ENCODE data around the gene COL24A1. TPM values are rescaled to one million over a fixed set of nuclear protein-coding genes. Genes with fewer than 3 reads are reported as not detected.

Gene COL24A1
- total and polyA plus RNA-seq, 3 donors from 2014 or later = 0.75 to 2.4 (median 1.8) TPM

GRCh38 chr1:86154571-86155050 lies 2.0 kb downstream of the COL24A1 start:
- DNase-seq = no peak
- WGBS, 2 donors = 52 to 63% methylated on average over 2 to 17 of the region's 20 CpGs
- TF ChIP-seq CTCF (IDR thresholded peaks at IDR 0.05) (no peak), POLR2A (IDR thresholded peaks at IDR 0.05) (no peak)

GRCh38 chr1:86153836-86154235 lies 2.7 kb downstream of the COL24A1 start:
- no peak overlapping the region for H3K27ac ChIP-seq
- H3K4me1 ChIP-seq = peaks cover 10% of the 10 kb centered on the region
- 88 to 89% methylated on average over 6 of the region's 6 CpGs for WGBS, 2 donors
- no peaks in the 10 kb centered on the region for H3K27me3 ChIP-seq
- no peak for TF ChIP-seq CTCF (IDR thresholded peaks at IDR 0.05)
- intact Hi-C loops (cut with DNase I; ENCODE audit: low total_unique reads) = no loop called here
- H3K9me3 ChIP-seq = no peaks in the 10 kb centered on the region
- no peaks in the 10 kb centered on the region for H3K36me3 ChIP-seq (ENCODE audit: low read depth, missing control alignments)
- no peak overlapping the region for H3K4me3 ChIP-seq
- no peak for DNase-seq

More at GRCh38 chr1:86154571-86155050, 2.0 kb downstream of the COL24A1 start:
- Histone ChIP-seq H3K9me3 (no peaks in the 10 kb centered on the region), H3K27me3 (no peaks in the 10 kb centered on the region), H3K4me3 (peak overlapping the region in 1 of 2 donors; percentile 40), H3K4me1 (peaks cover 10% of the 10 kb centered on the region), H3K36me3 (ENCODE audit: low read depth, missing control alignments) (no peaks in the 10 kb centered on the region), H3K27ac (no peak overlapping the region)
- intact Hi-C loops (cut with DNase I; ENCODE audit: low total_unique reads) = no loop called here

- WGBS, 2 donors = 86 to 88% methylated on average over 1 of the region's 1 CpG
- intact Hi-C loops (cut with DNase I; ENCODE audit: low total_unique reads) = no loop called here
- TF ChIP-seq CTCF (IDR thresholded peaks at IDR 0.05) (no peak), POLR2A (IDR thresholded peaks at IDR 0.05) (no peak)
These were observed 3.7 kb downstream of the COL24A1 start for GRCh38 chr1:86152887-86153286.

GRCh38 chr1:86151427-86151826 lies 5.1 kb downstream of the COL24A1 start:
- no peaks in the 10 kb centered on the region for H3K27me3 ChIP-seq
- H3K27ac ChIP-seq = no peak overlapping the region
- H3K9me3 ChIP-seq = no peaks in the 10 kb centered on the region
- H3K4me3 ChIP-seq = no peak overlapping the region
- H3K36me3 ChIP-seq (ENCODE audit: low read depth, missing control alignments) = no peaks in the 10 kb centered on the region
- 81 to 89% methylated on average over 2 of the region's 2 CpGs for WGBS, 2 donors
- intact Hi-C loops (cut with DNase I; ENCODE audit: low total_unique reads) = no loop called here
- no peak for DNase-seq
- TF ChIP-seq POLR2A (IDR thresholded peaks at IDR 0.05) (no peak), CTCF (IDR thresholded peaks at IDR 0.05) (no peak)
- H3K4me1 ChIP-seq = peaks cover 10% of the 10 kb centered on the region

More at GRCh38 chr1:86152887-86153286, 3.7 kb downstream of the COL24A1 start:
- no peak for DNase-seq
- H3K9me3 ChIP-seq = no peaks in the 10 kb centered on the region
- no peak overlapping the region for H3K27ac ChIP-seq
- no peaks in the 10 kb centered on the region for H3K27me3 ChIP-seq
- peaks cover 10% of the 10 kb centered on the region for H3K4me1 ChIP-seq
- no peak overlapping the region for H3K4me3 ChIP-seq
- no peaks in the 10 kb centered on the region for H3K36me3 ChIP-seq (ENCODE audit: low read depth, missing control alignments)

GRCh38 chr1:86150553-86151055 lies 6.0 kb downstream of the COL24A1 start:
- intact Hi-C loops (cut with DNase I; ENCODE audit: low total_unique reads) = no loop called here
- Histone ChIP-seq H3K36me3 (ENCODE audit: low read depth, missing control alignments) (no peaks in the 10 kb centered on the region), H3K9me3 (no peaks in the 10 kb centered on the region), H3K27ac (no peak overlapping the region), H3K4me3 (no peak overlapping the region), H3K4me1 (peaks cover 8% of the 10 kb centered on the region), H3K27me3 (no peaks in the 10 kb centered on the region)
- TF ChIP-seq CTCF (IDR thresholded peaks at IDR 0.05) = no peak
- TF ChIP-seq POLR2A (IDR thresholded peaks at IDR 0.05) = no peak
- no peak for DNase-seq
